HepG2 (cell line): ENCODE results near the gene ZNF514. TPM values are rescaled to one million over a fixed set of nuclear protein-coding genes. Genes with fewer than 3 reads are reported as not detected.

Experiments
- polyA plus RNA-seq, 8 experiments: library from polyadenylated mRNA; depleted of rRNA in 3 of 8; stranded (reverse) in 7 of 8; unstranded in 1 of 8; fragments of >200 nt; fragmentation: Illumina TruSeq in 4 of 8; extraction: Trizol in 4 of 8; gene quantifications; 2 replicates each; pipeline versions ENCODE4 v1.2.1 to v1.2.3, GENCODE V29; 2011 to 2016; ENCODE audit warnings: low read depth in 4 of 8, missing spikeins in 1 of 8, mixed read lengths in 1 of 8; ENCODE audit not compliant: insufficient read depth in 1 of 8
- total RNA-seq, 5 experiments: library from RNA; depleted of rRNA; stranded (reverse); fragments of >200 nt; fragmentation: Illumina TruSeq; extraction: Trizol; gene quantifications; 2 replicates each; pipeline ENCODE4 v1.2.3, GENCODE V29; 2016; ENCODE audit warnings: low read depth in 1 of 5

ZNF514 gene
- total and polyA plus RNA-seq, 2 of the 13 experiments (the other 11 are each of a cell fraction or from before 2014, with no cell fraction given) = 15.2 to 18.7 TPM

Other genes with a start within 250 kb of the ZNF514 start
- gene MAL, start 134.1 kb downstream of the ZNF514 start, total RNA-seq (2016; rRNA removed; fragmentation: Illumina TruSeq; extraction: Trizol) = not detected in 2 replicates
- not detected in 2 replicates for gene MAL, start 134.1 kb downstream of the ZNF514 start, polyA plus RNA-seq (2011; rRNA removed)
- gene MRPS5, start 38.0 kb downstream of the ZNF514 start, total RNA-seq (2016; rRNA removed; fragmentation: Illumina TruSeq; extraction: Trizol) = 98.8 and 102 TPM in 2 replicates
- gene MRPS5, start 38.0 kb downstream of the ZNF514 start, polyA plus RNA-seq (2011; rRNA removed) = 125 and 134 TPM in 2 replicates
- 6.1 and 8.5 TPM in 2 replicates for gene ZNF2, start 6.0 kb upstream of the ZNF514 start, total RNA-seq (2016; rRNA removed; fragmentation: Illumina TruSeq; extraction: Trizol)
- gene ZNF2, start 6.0 kb upstream of the ZNF514 start, polyA plus RNA-seq (2011; rRNA removed) = 4.3 and 4.4 TPM in 2 replicates
- gene ZNF892, start 47.7 kb upstream of the ZNF514 start, total RNA-seq (2016; rRNA removed; fragmentation: Illumina TruSeq; extraction: Trizol) = 0.21 TPM in 1 of 2 replicates, not detected in the other
- gene ZNF892, start 47.7 kb upstream of the ZNF514 start, polyA plus RNA-seq (2011; rRNA removed) = not detected in 2 replicates
- not detected in 2 replicates for gene PROM2, start 114.6 kb upstream of the ZNF514 start, total RNA-seq (2016; rRNA removed; fragmentation: Illumina TruSeq; extraction: Trizol)
- gene PROM2, start 114.6 kb upstream of the ZNF514 start, polyA plus RNA-seq (2011; rRNA removed) = not detected in 2 replicates
- not detected in 2 replicates for gene KCNIP3, start 137.5 kb upstream of the ZNF514 start, total RNA-seq (2016; rRNA removed; fragmentation: Illumina TruSeq; extraction: Trizol)
- gene KCNIP3, start 137.5 kb upstream of the ZNF514 start, polyA plus RNA-seq (2011; rRNA removed) = not detected in 2 replicates
- 44.2 and 48.4 TPM in 2 replicates for gene FAHD2A, start 242.9 kb upstream of the ZNF514 start, total RNA-seq (2016; rRNA removed; fragmentation: Illumina TruSeq; extraction: Trizol)
- gene FAHD2A, start 242.9 kb upstream of the ZNF514 start, polyA plus RNA-seq (2011; rRNA removed) = 34.0 and 41.8 TPM in 2 replicates